NCI-H146 treated with DMSO at 0.1 percent for 48 hours (cell line): ENCODE data around the gene RASD1.
"Not testable (repeated sequence)": the region's sequence is repeated elsewhere in the genome, so short reads cannot be mapped to it uniquely, and the experiment has no call there.

Experiments used
- DNase-seq: peaks from one replicate; lab custom pipeline; 2025; ENCODE audit not compliant: unreplicated experiment; lab: John Stamatoyannopoulos, UW

Gene RASD1

GRCh38 chr17:17499402-17500145 is 3.4 kb upstream of the RASD1 start:
- DNase-seq = no peak

GRCh38 chr17:17498606-17499301 is 2.6 kb upstream of the RASD1 start:
- DNase-seq = no peak

GRCh38 chr17:17497845-17498520 is 1.8 kb upstream of the RASD1 start:
- no peak for DNase-seq

GRCh38 chr17:17497065-17497844 is 1.1 kb upstream of the RASD1 start:
- DNase-seq = no peak

- no peak for DNase-seq
Observed at GRCh38 chr17:17495536-17496188, 533 bp downstream of the RASD1 start.

- DNase-seq = no peak
Observed at GRCh38 chr17:17494870-17495535, 1.2 kb downstream of the RASD1 start.

- no peak for DNase-seq
Observed at GRCh38 chr17:17494499-17494869, 1.7 kb downstream of the RASD1 start.

GRCh38 chr17:17493986-17494466 is 2.2 kb downstream of the RASD1 start:
- no peak for DNase-seq

- no peak for DNase-seq
Observed at GRCh38 chr17:17493249-17493985, 2.8 kb downstream of the RASD1 start.

GRCh38 chr17:17492571-17492970 is 3.6 kb downstream of the RASD1 start:
- DNase-seq = no peak

- no peak for DNase-seq
Observed at GRCh38 chr17:17492085-17492484, 4.1 kb downstream of the RASD1 start.

- no peak for DNase-seq
Observed at GRCh38 chr17:17491546-17491988, 4.6 kb downstream of the RASD1 start.

- DNase-seq = no peak
Observed at GRCh38 chr17:17491031-17491471, 5.1 kb downstream of the RASD1 start.

- no peak for DNase-seq
Observed at GRCh38 chr17:17487998-17488397, 8.2 kb downstream of the RASD1 start.

- not testable (repeated sequence) for DNase-seq
Observed at GRCh38 chr17:17486416-17486815, 9.8 kb downstream of the RASD1 start.

- no peak for DNase-seq
Observed at GRCh38 chr17:17485420-17485819, 10.8 kb downstream of the RASD1 start.

GRCh38 chr17:17484451-17484899 is 11.7 kb downstream of the RASD1 start:
- DNase-seq = no peak

GRCh38 chr17:17481860-17482259 is 14.3 kb downstream of the RASD1 start:
- DNase-seq = no peak

GRCh38 chr17:17480593-17481148 is 15.5 kb downstream of the RASD1 start:
- DNase-seq = no peak
